Hematopoietic multipotent progenitor cell treated with erythropoietin and hydrocortisone succinate and interleukin-3 and kit ligand, for 17 days (in vitro differentiated cells): Measurements from ENCODE around the gene TNPO3.
"Not testable (repeated sequence)": the region's sequence is repeated elsewhere in the genome, so short reads cannot be mapped to it uniquely, and the experiment has no call there.

Experiments
- DNase-seq: peaks from one replicate; pipeline ENCODE4 v3.0.0-alpha.2; 2015; ENCODE audit warnings: low spot score

Gene TNPO3

DNA sequence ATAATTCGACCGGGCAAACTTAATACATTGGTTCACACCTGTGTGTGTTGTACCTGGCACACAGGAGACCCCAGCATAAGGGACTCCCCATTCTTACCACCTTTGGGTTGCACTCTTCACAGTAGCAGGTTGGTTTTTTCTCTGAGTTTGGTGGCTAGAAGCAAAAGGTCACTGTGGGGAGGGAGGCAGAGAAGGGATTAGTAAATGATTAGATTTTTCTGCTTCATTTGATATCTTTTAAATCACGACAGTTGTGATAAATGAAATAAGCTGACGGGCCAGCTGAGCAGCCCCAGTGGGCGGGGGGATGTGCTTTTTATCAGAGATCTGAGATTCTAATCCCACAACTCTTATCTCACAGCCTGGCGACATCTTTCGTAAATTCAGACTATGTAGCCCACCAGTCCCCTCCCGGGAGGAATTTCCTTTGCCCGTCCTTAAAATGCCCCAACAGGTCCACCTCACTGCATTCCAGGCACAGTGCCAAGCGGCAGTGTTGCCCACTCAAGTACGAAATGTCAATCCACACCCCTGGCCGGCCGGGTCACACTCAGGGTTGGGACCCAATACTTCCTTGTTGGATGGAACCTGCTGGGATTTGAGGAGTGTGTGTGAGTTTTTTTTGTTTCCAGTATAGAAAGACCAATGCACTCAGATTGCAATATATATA, 133.9 kb downstream of the TNPO3 start:
- DNase-seq = no peak

DNA sequence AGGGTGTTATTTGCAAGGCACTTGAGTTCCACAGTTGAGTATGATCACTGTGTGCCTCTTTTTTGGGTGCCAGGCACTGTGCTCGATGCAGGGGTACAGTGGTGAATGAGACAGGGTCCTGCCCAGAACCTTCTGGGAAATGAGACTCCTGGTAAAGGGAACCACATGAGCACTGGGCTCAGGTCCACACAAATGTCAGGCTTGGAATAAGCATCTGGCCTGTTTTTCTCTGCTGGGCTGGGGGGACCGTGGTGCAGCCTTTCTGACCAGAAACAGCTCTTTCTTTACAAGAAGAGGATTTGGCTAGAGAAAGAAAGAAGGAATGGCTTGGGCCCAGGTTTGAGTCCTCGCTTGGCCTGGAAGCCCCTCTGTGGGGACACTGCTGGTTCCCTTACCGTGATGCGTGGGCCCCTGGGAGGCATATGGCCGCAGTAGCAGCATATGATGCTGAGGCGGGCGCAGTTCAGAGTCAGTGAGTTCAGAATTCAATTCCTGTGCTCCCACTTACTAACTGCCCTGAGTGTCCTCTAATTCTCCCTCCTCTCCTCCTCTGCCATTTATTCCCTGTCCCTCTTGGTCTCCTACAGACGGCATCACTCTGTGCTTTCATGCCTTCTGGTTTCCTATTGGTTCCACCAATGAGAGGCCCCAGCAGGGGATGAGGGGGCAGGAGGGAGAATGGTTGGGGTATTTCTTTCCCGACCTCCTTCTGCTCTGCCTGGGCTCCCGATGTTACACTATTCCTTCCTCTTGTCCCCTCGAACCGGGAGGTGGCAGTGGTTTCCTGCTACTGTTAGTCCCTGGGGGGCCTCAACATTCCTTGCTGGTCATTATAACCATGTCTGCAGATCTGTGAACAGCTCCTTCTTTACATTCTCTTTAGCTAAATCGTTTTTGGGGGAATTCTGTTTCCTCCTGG, 134.8 kb downstream of the TNPO3 start:
- no peak for DNase-seq

DNA sequence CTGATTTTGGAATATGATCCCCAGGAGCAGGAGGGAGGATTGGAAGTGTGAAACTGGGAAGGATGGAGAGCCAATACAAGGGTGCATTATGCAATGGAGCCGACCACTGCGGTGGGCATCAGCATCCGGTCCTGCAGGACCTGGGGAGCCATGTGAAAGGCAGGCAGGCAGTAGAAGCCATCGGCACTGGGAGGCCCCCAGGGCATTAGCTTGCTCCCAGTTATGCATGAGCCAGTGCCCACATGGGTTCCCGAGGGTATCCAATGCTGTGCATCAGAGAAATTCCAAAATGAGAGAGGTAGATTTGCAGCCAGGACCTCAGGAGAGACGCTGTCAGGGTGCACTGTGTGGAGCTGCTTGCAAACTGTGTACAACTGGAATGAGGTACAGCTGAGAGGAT, 135.7 kb downstream of the TNPO3 start:
- no peak for DNase-seq

DNA sequence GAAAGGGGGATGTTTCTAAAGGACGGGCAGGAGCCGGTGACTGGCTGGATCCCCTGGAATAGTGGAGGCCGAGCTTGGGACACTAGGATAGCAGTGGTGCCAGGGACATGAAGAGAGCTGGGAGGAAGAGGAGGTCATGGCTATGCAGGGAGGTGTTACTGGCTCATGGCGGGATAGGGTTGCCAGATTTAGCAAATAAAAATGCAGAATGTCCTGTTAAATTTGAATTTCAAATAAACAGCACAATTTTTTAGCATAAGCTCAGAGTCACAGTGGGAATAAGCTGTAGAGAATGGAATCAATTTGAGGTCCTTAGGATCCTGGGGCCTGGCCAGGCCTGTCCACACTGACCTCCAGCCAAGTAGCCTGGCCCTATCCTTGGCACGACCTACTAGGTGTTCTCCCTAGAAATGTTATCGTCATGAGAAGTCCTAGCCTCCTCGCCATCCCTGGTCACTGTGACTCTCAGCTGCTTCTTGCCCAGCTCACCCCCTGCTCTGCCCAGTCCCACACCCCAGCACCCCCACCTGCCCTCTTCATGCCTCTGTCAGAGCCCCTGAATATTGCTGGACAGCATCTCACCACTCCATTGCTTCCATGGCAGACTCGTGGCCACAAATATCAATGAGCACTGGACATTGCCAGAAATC, 136.8 kb downstream of the TNPO3 start:
- no peak for DNase-seq

DNA sequence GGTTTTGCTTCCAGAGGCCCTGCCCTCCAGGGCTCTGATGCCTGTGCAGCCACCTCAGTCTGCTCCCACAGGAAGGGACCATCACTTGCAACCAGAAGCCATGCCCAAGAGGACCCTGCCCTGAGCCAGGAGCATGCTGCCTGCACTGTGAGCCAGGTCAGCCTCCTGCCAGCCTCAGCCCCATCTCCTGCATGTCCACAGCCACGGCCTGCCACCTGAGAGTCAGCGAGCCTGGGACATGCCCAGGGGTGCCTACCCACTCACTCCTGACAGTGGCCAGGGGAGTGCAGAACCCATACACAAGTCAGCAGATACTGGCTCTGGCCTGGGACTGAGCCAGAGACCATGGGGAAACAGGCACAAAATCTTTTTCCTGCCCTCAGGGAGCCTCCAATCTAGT, 137.8 kb downstream of the TNPO3 start:
- no peak for DNase-seq

DNA sequence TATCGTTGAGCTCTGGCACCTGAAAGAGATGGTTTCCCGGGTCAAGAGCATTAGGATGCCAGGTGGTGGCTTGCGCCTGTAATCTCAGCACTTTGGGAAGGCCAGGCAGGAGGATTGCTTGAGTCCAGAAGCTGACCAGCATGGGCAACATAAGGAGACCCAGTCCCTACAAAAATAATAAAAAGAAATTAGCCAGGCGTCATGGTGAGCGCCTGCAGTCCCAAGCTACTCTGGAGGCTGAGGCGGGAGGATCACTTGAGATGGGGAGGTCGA, 138.3 kb downstream of the TNPO3 start:
- DNase-seq = no peak

DNA sequence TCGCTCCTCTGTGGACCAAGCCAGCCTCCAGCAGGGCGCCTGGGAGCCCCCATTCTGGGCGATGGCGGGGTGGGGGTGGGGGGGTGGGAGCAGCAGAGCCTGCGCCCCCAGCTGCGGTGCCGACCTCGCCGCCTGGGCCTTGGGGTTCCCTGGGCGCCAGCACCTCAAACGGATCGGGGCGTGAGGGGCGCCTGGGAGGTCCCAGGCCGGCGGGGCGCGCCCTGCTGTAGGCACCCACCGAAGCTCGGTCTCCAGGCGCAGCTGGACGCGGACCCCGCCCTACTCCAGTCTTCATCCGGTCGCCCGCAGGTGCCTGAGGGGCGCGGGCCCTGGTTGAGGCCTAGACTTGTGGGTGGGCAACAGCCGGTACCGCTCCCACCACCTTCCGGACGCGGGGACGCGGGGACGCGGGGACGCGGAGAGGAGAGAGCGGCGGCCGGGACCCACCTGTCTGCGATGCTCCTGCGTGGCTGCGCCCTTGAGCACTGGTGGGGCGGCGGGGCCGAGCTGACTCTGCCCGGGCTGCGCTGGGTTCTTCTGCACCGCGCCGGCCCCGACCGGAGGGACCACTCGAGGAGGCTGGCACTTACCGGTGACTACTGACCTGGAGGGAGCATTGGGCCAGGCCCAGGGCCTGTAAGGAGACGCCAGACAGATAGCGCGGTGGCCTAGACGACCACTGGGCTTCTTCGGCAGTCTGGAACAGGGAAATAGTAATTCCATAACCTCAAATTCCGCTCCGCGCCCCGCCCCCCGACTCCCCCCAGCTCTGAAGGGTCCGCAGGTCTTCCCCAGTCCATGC, 138.9 kb downstream of the TNPO3 start:
- no peak for DNase-seq

DNA sequence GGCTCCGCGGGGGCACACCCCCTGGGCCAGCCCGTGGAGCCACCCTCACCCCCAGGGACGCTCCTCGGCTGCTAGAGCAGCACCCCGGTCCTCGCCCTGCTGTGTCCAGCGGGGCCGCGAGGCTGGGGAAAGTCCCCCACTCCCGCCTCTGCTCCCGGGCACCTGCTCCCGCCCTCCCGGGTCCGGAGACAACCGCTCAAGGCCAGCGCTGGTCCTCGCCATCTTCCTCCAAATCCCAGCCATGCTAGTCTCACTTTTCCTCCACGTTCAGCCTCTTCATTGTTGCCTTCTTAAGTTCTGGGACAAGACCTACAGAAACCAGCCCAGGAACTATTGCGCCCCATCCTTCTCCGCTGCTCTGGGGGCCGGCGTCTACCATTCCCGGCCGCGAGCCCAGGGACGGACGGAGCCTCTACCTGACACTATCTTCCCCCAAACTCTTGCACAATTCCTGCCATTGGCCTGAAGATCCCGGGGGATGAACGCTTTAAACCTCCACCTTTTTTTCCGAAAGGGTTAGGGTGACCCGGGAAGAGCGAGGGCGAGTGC, 139.6 kb downstream of the TNPO3 start:
- DNase-seq = no peak

DNA sequence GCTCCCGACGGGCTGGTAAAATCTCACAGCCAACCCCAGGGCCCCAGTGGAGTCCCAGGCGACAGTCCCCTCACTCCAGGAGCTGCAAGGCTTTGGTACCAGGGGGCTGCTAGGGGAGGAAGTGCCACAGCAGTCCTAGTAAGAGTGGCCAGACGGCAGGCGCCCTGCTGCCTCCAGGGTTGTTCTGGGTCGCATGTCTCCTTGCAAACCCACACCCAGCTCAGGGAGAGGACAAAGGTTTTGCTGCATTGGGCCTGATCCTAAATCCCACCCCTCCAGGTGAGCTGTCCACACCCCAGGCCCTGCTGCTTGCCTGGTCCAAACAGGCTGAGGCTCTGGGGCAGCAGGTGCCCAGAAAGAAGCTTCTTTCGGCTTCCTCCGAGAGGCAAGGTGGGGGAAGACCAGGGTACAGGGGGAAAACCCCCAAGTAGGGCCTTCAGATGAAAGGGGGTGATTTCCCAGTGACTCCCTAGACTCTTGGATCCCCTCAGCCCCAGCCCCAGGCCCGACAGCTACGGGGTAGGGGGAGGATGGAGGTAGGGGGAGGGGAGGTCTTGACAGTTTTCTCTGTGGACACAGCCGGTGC, 140.3 kb downstream of the TNPO3 start:
- DNase-seq = no peak

DNA sequence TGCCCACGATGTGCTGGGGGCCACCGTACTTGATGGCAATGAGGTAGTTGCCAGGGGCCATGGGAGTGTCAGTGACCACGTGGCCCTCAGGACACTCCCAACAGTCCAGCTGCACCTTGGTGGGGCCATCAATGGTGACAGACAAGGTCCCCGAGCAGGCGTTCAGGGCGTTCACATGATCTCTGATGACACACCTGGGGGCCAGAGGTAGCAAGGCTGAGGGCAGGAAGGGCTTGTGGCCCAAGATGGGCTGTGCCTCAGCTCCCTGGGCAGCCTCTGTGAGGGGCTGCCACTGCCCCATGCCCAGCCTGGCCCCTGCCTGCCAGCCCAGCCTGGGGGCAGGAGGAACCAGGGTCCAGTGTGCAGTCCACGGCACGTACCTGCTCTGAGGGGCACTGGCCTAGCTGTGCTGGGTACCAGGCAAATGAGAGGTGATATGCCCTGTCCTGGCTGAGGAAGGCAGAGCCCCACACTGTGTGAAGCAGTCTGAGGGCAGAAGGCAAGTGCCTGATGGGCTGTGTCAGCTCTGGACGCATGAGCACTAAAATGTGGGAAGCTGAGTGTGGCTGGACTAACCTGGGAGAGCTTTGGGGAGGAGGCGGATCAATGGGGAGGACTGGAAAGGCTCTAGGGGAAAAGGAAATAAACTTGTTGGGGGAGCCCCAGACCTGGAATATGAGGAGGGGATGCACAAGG, 140.9 kb downstream of the TNPO3 start:
- DNase-seq = no peak

DNA sequence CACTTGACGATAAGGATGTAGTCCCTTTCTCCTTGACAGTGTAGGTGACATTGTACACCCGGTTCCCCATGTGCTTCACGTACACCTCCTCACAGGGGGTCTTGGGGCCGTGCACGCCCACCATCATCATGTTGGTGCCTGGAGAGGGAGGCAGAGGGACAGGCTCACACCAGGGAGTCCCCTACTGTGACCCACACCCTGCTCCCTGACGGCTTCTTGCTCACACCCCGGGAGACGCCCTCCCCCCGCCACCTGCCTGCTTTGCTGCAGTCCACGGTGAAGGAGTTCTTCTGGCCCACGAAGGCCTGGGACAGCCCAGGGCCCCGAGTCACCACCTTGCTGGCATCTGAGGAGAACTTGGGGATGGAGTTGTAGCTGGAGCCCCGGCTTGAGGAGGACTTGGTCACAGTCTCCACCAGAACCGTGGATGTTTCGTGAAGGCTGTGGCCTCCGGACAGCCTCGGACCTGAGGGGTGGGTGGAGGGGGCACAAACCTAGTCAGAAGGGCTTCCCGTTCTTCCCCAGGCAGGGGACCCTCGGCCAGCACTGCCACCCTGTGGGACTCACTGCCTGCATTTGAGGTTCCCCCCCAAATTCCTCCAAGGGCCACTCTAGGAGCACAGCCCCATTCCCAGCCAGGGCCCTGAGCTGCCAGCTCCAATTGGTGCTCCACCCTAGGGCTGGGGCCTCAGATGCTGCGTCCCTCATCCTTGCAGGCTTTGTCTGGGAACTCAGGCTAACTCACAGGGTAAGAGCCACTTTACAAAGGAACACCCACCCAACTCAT, 142.0 kb downstream of the TNPO3 start:
- not testable (repeated sequence) for DNase-seq

DNA sequence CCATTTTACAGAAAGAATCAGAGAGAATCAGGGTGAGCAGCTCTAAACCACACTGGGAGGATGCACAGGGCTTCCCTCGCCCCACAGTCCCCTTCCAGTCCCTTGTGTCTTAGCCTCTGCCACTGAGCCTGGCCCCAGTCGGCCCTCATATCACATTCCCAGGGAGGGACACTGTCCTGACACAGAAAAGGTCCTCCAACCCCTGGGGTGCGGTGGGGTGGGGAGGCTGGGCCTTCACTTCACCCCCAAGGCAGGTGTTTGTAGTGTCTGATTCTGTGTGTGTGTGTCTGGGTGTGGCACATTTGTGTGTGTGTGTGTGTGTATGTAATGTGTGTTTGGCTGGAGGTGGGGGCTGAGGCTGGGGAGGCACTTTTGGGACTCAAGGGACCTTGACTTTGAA, 142.6 kb downstream of the TNPO3 start:
- no peak for DNase-seq

DNA sequence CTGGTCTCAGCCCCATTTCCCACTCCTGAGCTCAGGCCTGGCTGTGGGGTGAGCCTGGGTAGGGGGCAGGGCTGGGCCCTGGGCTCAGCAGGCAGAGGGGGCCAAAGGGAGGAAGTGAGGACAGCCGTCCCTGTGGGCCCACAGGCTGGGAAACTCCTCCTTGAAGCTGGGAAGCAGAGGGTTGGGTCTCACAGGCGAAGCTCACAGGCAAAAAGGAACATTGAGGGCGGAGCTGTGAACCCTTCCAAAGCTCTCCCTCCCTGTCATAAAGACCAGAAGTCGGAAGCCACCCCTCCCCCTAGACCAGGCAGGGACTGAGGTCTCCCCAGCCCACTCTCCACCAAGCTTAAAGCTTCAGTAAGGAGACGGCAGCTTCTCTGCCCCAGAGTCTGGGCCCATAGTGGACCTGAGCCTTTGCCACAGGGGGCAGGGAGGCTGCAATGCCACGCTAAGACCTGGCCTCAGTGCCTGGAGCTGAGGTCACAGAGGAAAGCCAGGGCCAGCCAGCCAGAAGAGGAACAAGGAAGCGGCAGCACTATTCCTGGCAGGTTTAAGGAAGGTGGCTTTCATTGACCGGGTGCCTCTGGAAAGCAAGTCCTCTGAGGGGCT, 143.4 kb downstream of the TNPO3 start:
- DNase-seq = no peak

DNA sequence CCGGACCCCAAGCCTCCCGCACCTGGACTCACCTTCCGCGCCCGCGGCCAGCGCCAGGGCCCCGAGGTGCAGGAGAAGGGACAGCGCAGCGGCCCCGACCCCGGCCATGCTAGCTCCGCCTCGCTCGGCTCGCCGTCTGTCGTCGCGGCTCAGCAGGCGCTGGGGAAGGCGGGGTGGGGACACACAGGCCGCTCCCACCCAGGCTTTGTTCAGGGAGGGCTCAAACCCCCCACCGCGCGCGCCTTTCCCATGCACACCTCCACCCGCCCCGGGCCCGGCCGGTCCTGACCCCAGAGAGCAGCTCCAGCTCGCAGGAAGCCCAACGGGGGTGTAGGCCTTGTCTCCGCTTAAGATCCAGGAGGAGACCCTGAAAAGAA, 144.4 kb downstream of the TNPO3 start, which contains the start of gene KCP:
Gene KCP, minus strand, starts transcription at position 141 of the 377 bp plus-strand sequence. Its CDS starts 33 bp downstream, at position 108.
- no peak for DNase-seq

DNA sequence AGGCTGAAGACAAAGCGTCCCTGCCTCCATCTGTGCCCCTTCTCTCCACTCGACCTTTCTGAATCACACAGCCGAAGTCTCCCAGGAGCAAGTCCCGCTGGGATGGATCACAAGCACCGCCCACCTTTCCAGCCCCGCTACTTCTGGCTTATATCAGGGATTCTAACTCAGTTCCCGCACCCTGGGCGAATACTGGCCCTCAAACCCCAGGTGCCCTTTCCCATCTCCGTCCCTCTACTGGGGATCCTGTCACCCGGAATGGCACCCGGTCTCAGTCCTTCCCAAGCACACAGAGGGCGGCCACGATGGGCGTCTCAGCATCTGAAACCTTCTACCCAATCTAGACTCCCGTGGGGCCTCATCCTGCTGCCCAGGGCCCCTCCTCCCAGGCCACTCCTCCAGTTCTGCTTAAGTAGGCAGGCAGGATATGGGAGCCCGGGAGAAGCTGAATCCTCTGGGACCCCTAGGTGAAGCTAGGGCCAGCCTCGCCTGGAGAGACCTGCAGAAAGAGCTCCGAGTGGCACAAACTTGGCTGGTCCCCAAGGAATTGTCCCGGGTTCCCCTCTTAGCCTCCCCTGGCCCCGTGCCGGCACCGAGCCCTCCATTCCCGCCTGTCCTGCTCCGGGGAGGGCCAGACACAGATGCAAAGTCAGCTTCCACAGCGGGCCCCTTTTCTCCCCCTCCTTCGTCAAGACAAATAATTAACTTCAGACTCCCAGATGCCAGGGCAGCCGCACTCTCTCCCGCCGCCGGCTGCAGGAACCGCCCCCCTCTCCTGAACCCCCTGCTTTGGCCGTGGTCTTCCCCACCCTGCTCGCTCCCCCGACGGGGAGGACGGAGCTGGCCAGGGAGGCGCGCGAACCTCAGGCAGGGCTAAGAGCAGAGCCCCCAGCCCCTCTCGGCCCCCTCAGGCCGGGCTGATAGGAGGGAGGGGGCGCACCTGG, 145.0 kb downstream of the TNPO3 start:
- DNase-seq = no peak

DNA sequence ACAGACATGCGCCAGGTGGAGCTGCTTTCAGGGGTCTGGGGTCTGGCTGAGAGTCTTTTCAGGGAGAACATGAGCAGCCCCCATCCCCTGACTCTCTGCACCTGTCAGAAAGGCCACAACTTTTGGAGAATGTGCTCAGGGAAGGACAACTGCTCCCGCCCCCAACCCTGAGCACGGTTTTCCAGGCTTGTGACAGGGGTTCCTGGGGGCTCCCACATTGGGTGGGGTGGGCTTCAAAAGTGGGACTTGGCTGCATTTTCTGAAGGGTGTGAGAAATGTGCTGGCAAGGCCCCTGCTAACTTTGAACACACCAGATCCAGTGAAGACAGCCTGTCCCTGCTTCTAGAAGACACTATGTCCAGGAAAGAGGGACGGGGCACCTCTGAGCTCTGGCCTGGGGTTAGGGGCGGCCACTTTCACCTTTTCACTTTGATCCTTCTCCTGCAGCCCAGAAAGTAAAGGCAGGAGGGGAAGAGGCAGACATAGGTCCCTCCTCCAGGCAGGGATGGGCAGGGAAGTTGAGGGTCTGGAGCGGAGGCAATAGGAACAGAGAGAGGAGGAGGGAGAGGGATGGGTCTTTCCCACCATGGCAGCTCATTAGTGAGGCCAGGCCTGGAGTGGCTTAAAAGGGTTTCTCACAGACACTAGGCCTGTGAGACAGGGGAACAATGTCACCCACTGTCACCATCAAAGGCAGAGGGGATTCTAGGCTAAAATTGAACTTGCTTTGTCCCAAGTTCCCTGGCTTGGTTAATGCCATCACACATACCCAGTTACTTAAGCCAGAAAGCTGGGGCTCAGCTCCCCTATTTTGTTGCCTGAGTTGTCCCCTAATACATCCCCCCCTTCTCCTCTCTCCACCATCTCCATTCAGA, 145.9 kb downstream of the TNPO3 start:
- DNase-seq = no peak

DNA sequence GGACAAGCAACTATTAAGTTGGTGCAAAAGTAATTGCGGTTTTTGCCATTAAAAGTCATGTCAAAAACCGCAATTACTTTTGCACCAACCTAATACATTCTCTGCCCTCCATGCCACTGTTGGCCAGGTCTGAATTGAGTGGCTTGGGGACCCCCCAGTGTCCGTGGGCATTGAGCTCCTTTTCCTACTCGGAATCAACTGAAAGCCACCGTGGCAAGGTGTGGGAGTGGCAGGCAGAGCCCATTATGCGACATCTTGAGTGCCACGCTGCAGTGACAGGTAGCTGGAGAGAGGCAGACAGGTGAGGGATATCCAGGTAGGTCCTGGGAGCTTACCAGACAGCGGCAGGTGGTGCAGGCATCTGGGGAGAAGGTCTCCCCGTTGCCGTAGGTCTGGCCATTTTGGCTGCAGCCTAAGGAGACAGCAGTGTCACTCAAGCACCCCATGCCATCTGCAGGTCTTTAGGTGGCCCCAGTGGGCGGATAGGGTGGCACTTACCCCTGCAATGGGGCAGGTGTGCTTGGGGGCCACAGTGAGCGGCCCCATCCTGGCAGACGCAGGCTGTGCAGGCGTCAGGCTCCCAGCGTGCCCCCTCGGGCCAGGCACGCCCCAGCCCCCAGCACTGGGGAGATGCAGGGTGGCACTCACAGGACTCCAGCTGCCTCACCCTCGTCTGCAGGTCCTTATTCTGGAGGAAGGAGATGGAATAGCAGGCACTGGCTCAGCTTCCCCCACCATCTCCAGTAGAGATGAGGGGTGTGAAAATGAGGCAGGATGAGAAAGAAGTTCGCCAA, 147.9 kb downstream of the TNPO3 start:
- no peak for DNase-seq
